HepG2 (cell line): ENCODE measurements around the gene YAP1. TPM values are rescaled to one million over a fixed set of nuclear protein-coding genes. Genes with fewer than 3 reads are reported as not detected.

Experiments
- ATAC-seq: fragments of 200-7000 bp; cut with Tn5 transposase; 3 replicates; pipeline ENCODE4 v1.9.1; 2020; ENCODE audit warnings: mild to moderate bottlenecking, moderate library complexity
- BruUV-seq: library from RNA; stranded (reverse); fragments of 400-500 nt; replicated peaks from 2 replicates; lab custom pipeline; 2021; lab: Mats Ljungman, UMichigan
- CTCF ChIA-PET: fragments of 300-600 bp; formaldehyde crosslinking; extraction: SDS; loops from one replicate; lab custom pipeline; 2021; ENCODE audit warnings: low total read pairs, inconsistent platforms, low intra/inter-chr PET ratio; lab: Yijun Ruan, JAX
- POLR2A ChIA-PET: fragments of 350-600 bp; sonication (Branson Sonifier 250); formaldehyde crosslinking; loops from one replicate; lab custom pipeline; 2020; ENCODE audit warnings: antibody characterized with exemption, inconsistent platforms; lab: Yijun Ruan, JAX
- DNase-seq: peaks from one replicate; pipeline ENCODE4 v3.0.0-alpha.2; 2015; ENCODE audit warnings: low spot score
- FAIRE-seq: peaks from 3 replicates; lab custom pipeline; 2011; peaks lifted over from hg19 to GRCh38; lab: Jason Lieb, UNC
- H2AFZ ChIP-seq: one replicate; pipeline ENCODE4 v1.6.1; 2011; ENCODE audit warnings: low read length, inconsistent platforms
- H3K27ac ChIP-seq: fragments of 300-600 bp; 3 replicates; pipeline ENCODE4 v1.8.0; 2011; ENCODE audit warnings: mixed run types, mild to moderate bottlenecking, mixed read lengths, low read length, inconsistent platforms; ENCODE audit not compliant: insufficient read depth; ENCODE audit errors: extremely low read length
- H3K27me3 ChIP-seq, 2 experiments: fragments of 200-600 bp in 1 of 2; 2 replicates in 1 of 2; 3 replicates in 1 of 2; pipeline versions ENCODE4 v1.6.0 to v1.8.0; 2011; ENCODE audit warnings: low read length in 2 of 2, mild to moderate bottlenecking in 2 of 2, moderate library complexity in 2 of 2, inconsistent platforms in 1 of 2; ENCODE audit not compliant: insufficient read depth in 2 of 2, control insufficient read depth in 1 of 2
- H3K36me3 ChIP-seq, 2 experiments: fragments of 200-600 bp in 1 of 2; replicated peaks in 1 of 2; 2 replicates in 1 of 2; 3 replicates in 1 of 2; pipeline versions ENCODE4 v1.5.1 to v1.8.0; 2011; ENCODE audit warnings: low read length in 2 of 2, inconsistent platforms in 1 of 2; ENCODE audit not compliant: insufficient read depth in 2 of 2, control insufficient read depth in 1 of 2
- H3K4me1 ChIP-seq: 2 replicates; pipeline ENCODE4 v1.5.1; 2012; ENCODE audit warnings: low read length, inconsistent platforms; ENCODE audit not compliant: insufficient read depth
- H3K4me2 ChIP-seq: 2 replicates; pipeline ENCODE4 v1.6.0; 2011; ENCODE audit warnings: low read depth, low read length, inconsistent platforms
- H3K4me3 ChIP-seq, 3 experiments: fragments of 200-600 bp in 1 of 3; sonication (generic), shearing (Covaris generic) in 1 of 3; replicated peaks in 1 of 3; 2 replicates each; pipeline ENCODE4 v1.5.1; 2011 to 2016; ENCODE audit warnings: low read length in 3 of 3, inconsistent platforms in 2 of 3, low read depth in 2 of 3, mild to moderate bottlenecking in 2 of 3, control low read depth in 1 of 3, mixed read lengths in 1 of 3; ENCODE audit not compliant: insufficient read depth in 1 of 3
- H3K79me2 ChIP-seq: one replicate; pipeline ENCODE4 v1.6.1; 2011; ENCODE audit warnings: low read length, inconsistent platforms; ENCODE audit not compliant: insufficient read depth
- H3K9ac ChIP-seq: 2 replicates; pipeline ENCODE4 v1.6.0; 2011; ENCODE audit warnings: mild to moderate bottlenecking, low read depth, low read length, inconsistent platforms; ENCODE audit not compliant: insufficient read depth
- H3K9me3 ChIP-seq: 2 replicates; pipeline ENCODE4 v1.5.1; 2012; ENCODE audit warnings: mild to moderate bottlenecking, low read length
- H4K20me1 ChIP-seq: 2 replicates; pipeline ENCODE4 v1.6.0; 2011; ENCODE audit warnings: inconsistent platforms, mild to moderate bottlenecking, low read length, moderate library complexity; ENCODE audit not compliant: insufficient read depth
- CBFB ChIP-seq: sonication (generic); formaldehyde crosslinking; IDR thresholded peaks from 2 replicates; pipeline ENCODE4 v1.4.0; 2020; ENCODE audit warnings: missing genetic modification reagents
- HMG20B ChIP-seq: conservative IDR thresholded peaks from 2 replicates; pipeline ENCODE4 v1.6.1; 2016; ENCODE audit warnings: missing genetic modification reagents, missing compliant biosample characterization
- IKZF4 ChIP-seq: sonication (generic); formaldehyde crosslinking; IDR thresholded peaks from 2 replicates; pipeline ENCODE4 v1.5.1; 2020; ENCODE audit warnings: borderline replicate concordance, mild to moderate bottlenecking, low read depth, missing genetic modification reagents; ENCODE audit errors: not compliant biosample characterization
- NFIB ChIP-seq: sonication (generic); formaldehyde crosslinking; IDR thresholded peaks from 2 replicates; pipeline ENCODE4 v1.9.0; 2021; ENCODE audit warnings: missing genetic modification reagents, mild to moderate bottlenecking, borderline replicate concordance
- NKX3-1 ChIP-seq: sonication (generic); formaldehyde crosslinking; IDR thresholded peaks from 2 replicates; pipeline ENCODE4 v1.5.0; 2020; ENCODE audit warnings: missing genetic modification reagents
- NRL ChIP-seq: sonication (generic); formaldehyde crosslinking; IDR thresholded peaks from 2 replicates; pipeline ENCODE4 v1.5.0; 2020; ENCODE audit warnings: missing genetic modification reagents, mild to moderate bottlenecking, moderate library complexity, borderline replicate concordance
- ONECUT2 ChIP-seq: sonication (generic); formaldehyde crosslinking; IDR thresholded peaks from 2 replicates; pipeline ENCODE4 v1.4.0; 2020; ENCODE audit warnings: missing genetic modification reagents
- PCBP2 ChIP-seq: fragments of 200-400 bp; formaldehyde crosslinking; optimal IDR thresholded peaks from 2 replicates; pipeline ENCODE3; 2018; ENCODE audit warnings: low read length, low read depth; ENCODE audit not compliant: poor library complexity, severe bottlenecking
- RXRA ChIP-seq: sonication (generic); formaldehyde crosslinking; IDR thresholded peaks from 2 replicates; pipeline ENCODE4 v1.5.1; 2020; ENCODE audit warnings: missing genetic modification reagents
- SIN3A ChIP-seq: IDR thresholded peaks from 2 replicates; pipeline ENCODE4 v1.6.1; 2011; ENCODE audit warnings: low read depth, mild to moderate bottlenecking, control low read depth, low read length, borderline replicate concordance
- SYNCRIP ChIP-seq: fragments of 200-400 bp; formaldehyde crosslinking; IDR thresholded peaks from 2 replicates; pipeline ENCODE4 v1.6.1; 2018; ENCODE audit warnings: mild to moderate bottlenecking, low read depth, low read length; ENCODE audit not compliant: insufficient read depth
- ZNF12 ChIP-seq: sonication (generic); formaldehyde crosslinking; IDR thresholded peaks from 2 replicates; pipeline ENCODE4 v1.5.0; 2020; ENCODE audit warnings: missing genetic modification reagents
- ZNF572 ChIP-seq: sonication (generic); formaldehyde crosslinking; IDR thresholded peaks from 2 replicates; pipeline ENCODE4 v1.5.1; 2020; ENCODE audit warnings: mild to moderate bottlenecking, missing genetic modification reagents
- ZNF879 ChIP-seq: sonication (generic); formaldehyde crosslinking; IDR thresholded peaks from 2 replicates; pipeline ENCODE4 v1.8.1; 2023; ENCODE audit warnings: missing genetic modification reagents
- ZSCAN21 ChIP-seq: sonication (generic); formaldehyde crosslinking; IDR thresholded peaks from 2 replicates; pipeline ENCODE4 v1.8.0; 2022; ENCODE audit warnings: mild to moderate bottlenecking, missing genetic modification reagents, moderate library complexity, borderline replicate concordance
- WGBS: methylation state at CpG from one replicate; pipeline ENCODE4 v1.1.6; 2017; ENCODE audit warnings: low lambda C conversion rate; 5-methylcytosine and 5-hydroxymethylcytosine counted together
- in situ Hi-C: cut with HindIII; loops from 2 replicates; pipeline ENCODE4 v1.10.0; 2017; ENCODE audit warnings: low pct_unique_long_range_greater_than_20kb; ENCODE audit not compliant: extremely low pct_ligation_motif_present
- intact Hi-C: fragments of 100-400 bp; cut with micrococcal nuclease; formaldehyde crosslinking; loops from one replicate; pipeline ENCODE4 v1.10.0; 2022; ENCODE audit not compliant: unreplicated experiment
- polyA plus RNA-seq, 8 experiments: library from polyadenylated mRNA; depleted of rRNA in 3 of 8; stranded (reverse) in 7 of 8; unstranded in 1 of 8; fragments of >200 nt; fragmentation: Illumina TruSeq in 4 of 8; extraction: Trizol in 4 of 8; gene quantifications; 2 replicates each; pipeline versions ENCODE4 v1.2.1 to v1.2.3, GENCODE V29; 2011 to 2016; ENCODE audit warnings: low read depth in 4 of 8, missing spikeins in 1 of 8, mixed read lengths in 1 of 8; ENCODE audit not compliant: insufficient read depth in 1 of 8
- total RNA-seq, 5 experiments: library from RNA; depleted of rRNA; stranded (reverse); fragments of >200 nt; fragmentation: Illumina TruSeq; extraction: Trizol; gene quantifications; 2 replicates each; pipeline ENCODE4 v1.2.3, GENCODE V29; 2016; ENCODE audit warnings: low read depth in 1 of 5
- TF ChIP-seq, protein P1 (sequence below): sonication (generic); formaldehyde crosslinking; IDR thresholded peaks from 2 replicates; pipeline ENCODE4 v1.4.0; 2020; ENCODE audit warnings: mild to moderate bottlenecking, missing genetic modification reagents
- TF ChIP-seq, protein P2 (sequence below): sonication (generic); formaldehyde crosslinking; IDR thresholded peaks from 2 replicates; pipeline ENCODE4 v1.5.1; 2020; ENCODE audit warnings: missing genetic modification reagents, mild to moderate bottlenecking, borderline replicate concordance
- TF ChIP-seq, protein P3 (sequence below): IDR thresholded peaks from 2 replicates; pipeline ENCODE4 v1.4.0; 2020; ENCODE audit warnings: mild to moderate bottlenecking, missing genetic modification reagents

The YAP1 gene
- total and polyA plus RNA-seq, 2 of the 13 experiments (the other 11 are each of a cell fraction or from before 2014, with no cell fraction given) = 59.5 to 91.0 TPM

DNA sequence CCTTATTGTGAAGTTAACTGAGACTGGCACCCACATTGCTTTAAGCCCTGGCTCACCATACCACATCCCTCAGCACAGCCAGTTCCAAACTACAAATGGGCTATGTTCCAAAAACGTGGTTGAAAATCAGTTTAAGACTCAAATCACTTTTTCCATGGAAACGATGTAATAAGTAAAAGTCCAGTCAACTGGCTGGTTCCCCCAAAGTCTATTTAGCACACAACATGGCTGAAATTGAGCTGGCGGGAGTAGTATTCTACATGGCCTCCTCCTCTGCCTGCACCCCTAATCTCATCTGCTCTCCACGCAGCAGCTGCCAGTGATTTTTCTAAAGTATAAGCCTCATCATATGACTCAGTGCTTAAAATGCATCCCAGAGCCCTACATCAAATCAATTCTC, 166.1 kb downstream of the YAP1 start:
- ATAC-seq (no peak), FAIRE-seq (no peak), DNase-seq (no peak)
- no peaks in the 10 kb centered on the region for H3K79me2 ChIP-seq
- no peak overlapping the region for H3K4me2 ChIP-seq
- H3K27me3 ChIP-seq = no peaks in the 10 kb centered on the region
- H3K4me3 ChIP-seq = no peak overlapping the region
- no peaks in the 10 kb centered on the region for H4K20me1 ChIP-seq
- BruUV-seq = no TSS peak
- intact Hi-C loops (no loop called here), in situ Hi-C loops (no loop called here)
- no peak for TF ChIP-seq IKZF4 (CRISPR knock-in tag)
- TF ChIP-seq ZNF572 (CRISPR knock-in tag) = no peak
- TF ChIP-seq SYNCRIP = no peak
- TF ChIP-seq PCBP2 = no peak
- TF ChIP-seq HMG20B (CRISPR knock-in tag) = no peak
- TF ChIP-seq CBFB (CRISPR knock-in tag) = no peak
- no peak for TF ChIP-seq ONECUT2 (CRISPR knock-in tag)
- TF ChIP-seq ZSCAN21 = no peak
- TF ChIP-seq, protein P1, sequence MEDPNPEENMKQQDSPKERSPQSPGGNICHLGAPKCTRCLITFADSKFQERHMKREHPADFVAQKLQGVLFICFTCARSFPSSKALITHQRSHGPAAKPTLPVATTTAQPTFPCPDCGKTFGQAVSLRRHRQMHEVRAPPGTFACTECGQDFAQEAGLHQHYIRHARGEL (CRISPR knock-in tag) = no peak
- TF ChIP-seq, protein P2, sequence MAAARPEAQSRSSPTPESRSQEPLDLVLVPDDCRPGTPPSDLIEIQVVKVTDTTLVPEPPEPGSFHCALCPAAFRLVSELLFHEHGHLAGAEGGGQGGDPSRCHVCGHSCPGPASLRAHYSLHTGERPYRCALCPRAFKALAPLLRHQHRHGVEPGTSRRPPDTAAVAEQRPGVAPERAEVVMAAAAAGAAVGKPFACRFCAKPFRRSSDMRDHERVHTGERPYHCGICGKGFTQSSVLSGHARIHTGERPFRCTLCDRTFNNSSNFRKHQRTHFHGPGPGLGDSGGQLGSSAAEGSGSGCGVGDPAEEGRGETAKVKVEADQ (CRISPR knock-in tag) = no peak
- TF ChIP-seq ZNF12 = no peak
- no peak for TF ChIP-seq ZNF879 (CRISPR knock-in tag)
- TF ChIP-seq NFIB = no peak
- no peak for TF ChIP-seq NKX3-1 (CRISPR knock-in tag)
- TF ChIP-seq, protein P3, sequence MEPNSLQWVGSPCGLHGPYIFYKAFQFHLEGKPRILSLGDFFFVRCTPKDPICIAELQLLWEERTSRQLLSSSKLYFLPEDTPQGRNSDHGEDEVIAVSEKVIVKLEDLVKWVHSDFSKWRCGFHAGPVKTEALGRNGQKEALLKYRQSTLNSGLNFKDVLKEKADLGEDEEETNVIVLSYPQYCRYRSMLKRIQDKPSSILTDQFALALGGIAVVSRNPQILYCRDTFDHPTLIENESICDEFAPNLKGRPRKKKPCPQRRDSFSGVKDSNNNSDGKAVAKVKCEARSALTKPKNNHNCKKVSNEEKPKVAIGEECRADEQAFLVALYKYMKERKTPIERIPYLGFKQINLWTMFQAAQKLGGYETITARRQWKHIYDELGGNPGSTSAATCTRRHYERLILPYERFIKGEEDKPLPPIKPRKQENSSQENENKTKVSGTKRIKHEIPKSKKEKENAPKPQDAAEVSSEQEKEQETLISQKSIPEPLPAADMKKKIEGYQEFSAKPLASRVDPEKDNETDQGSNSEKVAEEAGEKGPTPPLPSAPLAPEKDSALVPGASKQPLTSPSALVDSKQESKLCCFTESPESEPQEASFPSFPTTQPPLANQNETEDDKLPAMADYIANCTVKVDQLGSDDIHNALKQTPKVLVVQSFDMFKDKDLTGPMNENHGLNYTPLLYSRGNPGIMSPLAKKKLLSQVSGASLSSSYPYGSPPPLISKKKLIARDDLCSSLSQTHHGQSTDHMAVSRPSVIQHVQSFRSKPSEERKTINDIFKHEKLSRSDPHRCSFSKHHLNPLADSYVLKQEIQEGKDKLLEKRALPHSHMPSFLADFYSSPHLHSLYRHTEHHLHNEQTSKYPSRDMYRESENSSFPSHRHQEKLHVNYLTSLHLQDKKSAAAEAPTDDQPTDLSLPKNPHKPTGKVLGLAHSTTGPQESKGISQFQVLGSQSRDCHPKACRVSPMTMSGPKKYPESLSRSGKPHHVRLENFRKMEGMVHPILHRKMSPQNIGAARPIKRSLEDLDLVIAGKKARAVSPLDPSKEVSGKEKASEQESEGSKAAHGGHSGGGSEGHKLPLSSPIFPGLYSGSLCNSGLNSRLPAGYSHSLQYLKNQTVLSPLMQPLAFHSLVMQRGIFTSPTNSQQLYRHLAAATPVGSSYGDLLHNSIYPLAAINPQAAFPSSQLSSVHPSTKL (CRISPR knock-in tag) = no peak
- no peak for TF ChIP-seq SIN3A
- no peak for TF ChIP-seq NRL
- TF ChIP-seq RXRA (CRISPR knock-in tag) = no peak
- no peaks in the 10 kb centered on the region for H3K36me3 ChIP-seq
- peak overlapping the region; percentile 48 for H3K27ac ChIP-seq
- no peak overlapping the region for H3K9ac ChIP-seq
- H3K9me3 ChIP-seq = peaks cover 7% of the 10 kb centered on the region; the same call in 1 of the 2 replicates
- POLR2A ChIA-PET = no interaction called here
- CTCF ChIA-PET = no interaction called here
- H2AFZ ChIP-seq = no peak overlapping the region
- WGBS = 97% methylated on average over 4 of the region's 4 CpGs
- peaks cover 98% of the 10 kb centered on the region for H3K4me1 ChIP-seq
